BE2C (cell line): ENCODE measurements around the gene BAIAP2L2.
A peak's percentile ranks its signal among the peaks of the same experiment; 100 is the strongest.

Experiments used
- DNase-seq: peaks from one replicate; pipeline ENCODE4 v3.0.0-alpha.2; 2020
- H3K27me3 ChIP-seq: fragments of 250-450 bp; sonication (Bioruptor Pico); 2 replicates; pipeline ENCODE4 v1.5.1; 2020; ENCODE audit warnings: mild to moderate bottlenecking
- H3K36me3 ChIP-seq: fragments of 250-450 bp; sonication (Bioruptor Pico); 2 replicates; pipeline ENCODE4 v1.5.1; 2020; ENCODE audit warnings: mild to moderate bottlenecking
- H3K4me1 ChIP-seq: fragments of 250-450 bp; sonication (Bioruptor Pico); 2 replicates; pipeline ENCODE4 v1.5.1; 2020
- H3K4me3 ChIP-seq: 2 replicates; pipeline ENCODE4 v1.5.1; 2011; ENCODE audit warnings: low read depth, low read length
- H3K9me3 ChIP-seq: fragments of 250-450 bp; sonication (Bioruptor Pico); 2 replicates; pipeline ENCODE4 v1.5.1; 2020
- TF ChIP-seq, protein P1 (sequence below): IDR thresholded peaks from 2 replicates; pipeline ENCODE4 v1.5.1; 2012; ENCODE audit warnings: mild to moderate bottlenecking, low read depth, low read length

The BAIAP2L2 gene

DNA sequence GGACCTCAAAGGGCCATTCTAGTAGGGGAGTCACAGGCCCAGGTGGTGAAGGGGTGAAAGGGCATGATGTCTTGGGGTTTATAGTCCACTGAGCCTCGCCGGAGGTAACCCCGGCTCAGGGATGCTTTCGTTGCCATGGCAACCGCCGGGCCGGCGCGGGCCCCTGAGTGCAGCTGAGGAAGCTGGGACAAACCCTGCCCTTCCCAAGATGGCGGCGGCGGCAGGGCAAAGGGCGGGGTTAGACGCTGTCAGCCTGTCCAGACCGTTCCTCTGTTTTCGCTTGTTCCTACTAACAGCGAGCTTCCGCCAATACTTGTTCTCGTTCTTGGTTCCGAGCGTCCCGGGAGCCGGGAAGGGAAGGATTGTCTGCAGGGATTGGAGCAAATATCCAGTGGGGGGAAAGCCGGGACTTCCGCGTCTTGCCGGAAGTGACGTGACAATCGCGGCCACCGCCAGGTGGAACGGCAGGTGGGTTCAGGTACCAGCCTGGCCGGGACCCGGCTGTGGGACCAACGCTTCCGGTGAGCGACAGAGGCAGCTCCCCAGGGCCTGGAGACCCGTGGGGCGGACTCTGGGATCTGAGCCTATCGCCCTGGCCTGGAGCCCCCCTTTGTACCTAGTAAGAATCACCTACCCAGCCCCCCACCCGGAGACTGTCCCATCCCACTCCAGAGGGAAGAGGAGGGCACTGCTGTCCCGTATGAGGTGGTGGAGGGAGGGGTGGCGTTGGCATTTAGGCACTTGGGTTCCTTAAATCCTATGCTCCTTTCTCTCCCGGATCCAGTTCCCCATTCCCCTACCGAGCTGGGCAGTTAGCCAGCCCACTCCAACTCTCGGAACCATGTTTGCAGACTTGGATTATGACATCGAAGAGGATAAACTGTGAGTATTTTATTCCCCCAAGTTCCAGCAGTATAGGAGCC is 53.3 kb downstream of the BAIAP2L2 start, which contains the start of gene PICK1:
TSS of gene PICK1 (plus strand) at position 436 of the 923 bp plus-strand sequence. CDS start at position 842, 406 bp downstream.
- H3K27me3 ChIP-seq: no peaks in the 10 kb centered on the region
- TF ChIP-seq, protein P1, sequence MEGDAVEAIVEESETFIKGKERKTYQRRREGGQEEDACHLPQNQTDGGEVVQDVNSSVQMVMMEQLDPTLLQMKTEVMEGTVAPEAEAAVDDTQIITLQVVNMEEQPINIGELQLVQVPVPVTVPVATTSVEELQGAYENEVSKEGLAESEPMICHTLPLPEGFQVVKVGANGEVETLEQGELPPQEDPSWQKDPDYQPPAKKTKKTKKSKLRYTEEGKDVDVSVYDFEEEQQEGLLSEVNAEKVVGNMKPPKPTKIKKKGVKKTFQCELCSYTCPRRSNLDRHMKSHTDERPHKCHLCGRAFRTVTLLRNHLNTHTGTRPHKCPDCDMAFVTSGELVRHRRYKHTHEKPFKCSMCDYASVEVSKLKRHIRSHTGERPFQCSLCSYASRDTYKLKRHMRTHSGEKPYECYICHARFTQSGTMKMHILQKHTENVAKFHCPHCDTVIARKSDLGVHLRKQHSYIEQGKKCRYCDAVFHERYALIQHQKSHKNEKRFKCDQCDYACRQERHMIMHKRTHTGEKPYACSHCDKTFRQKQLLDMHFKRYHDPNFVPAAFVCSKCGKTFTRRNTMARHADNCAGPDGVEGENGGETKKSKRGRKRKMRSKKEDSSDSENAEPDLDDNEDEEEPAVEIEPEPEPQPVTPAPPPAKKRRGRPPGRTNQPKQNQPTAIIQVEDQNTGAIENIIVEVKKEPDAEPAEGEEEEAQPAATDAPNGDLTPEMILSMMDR: 0 out of 2 replicates have a peak, but pooled peaks have one; percentile 4
- H3K36me3 ChIP-seq: no peaks in the 10 kb centered on the region
- peak; percentile 90 for DNase-seq
- peak within 1 kb of the TSS; percentile 84 for H3K4me3 ChIP-seq
- no peaks in the 10 kb centered on the region for H3K9me3 ChIP-seq
- H3K4me1 ChIP-seq: no peaks in the 10 kb centered on the region; the same call in 1 of the 2 replicates

GRCh38 chr22:38051900-38052862 is 58.3 kb downstream of the BAIAP2L2 start:
- Histone ChIP-seq H3K4me1 (no peaks in the 10 kb centered on the region; the same call in 1 of the 2 replicates), H3K9me3 (no peaks in the 10 kb centered on the region), H3K36me3 (no peaks in the 10 kb centered on the region), H3K4me3 (no peak overlapping the region), H3K27me3 (no peaks in the 10 kb centered on the region)
- peak; percentile 85 for DNase-seq
- TF ChIP-seq, protein P1: peak; percentile 87

DNA sequence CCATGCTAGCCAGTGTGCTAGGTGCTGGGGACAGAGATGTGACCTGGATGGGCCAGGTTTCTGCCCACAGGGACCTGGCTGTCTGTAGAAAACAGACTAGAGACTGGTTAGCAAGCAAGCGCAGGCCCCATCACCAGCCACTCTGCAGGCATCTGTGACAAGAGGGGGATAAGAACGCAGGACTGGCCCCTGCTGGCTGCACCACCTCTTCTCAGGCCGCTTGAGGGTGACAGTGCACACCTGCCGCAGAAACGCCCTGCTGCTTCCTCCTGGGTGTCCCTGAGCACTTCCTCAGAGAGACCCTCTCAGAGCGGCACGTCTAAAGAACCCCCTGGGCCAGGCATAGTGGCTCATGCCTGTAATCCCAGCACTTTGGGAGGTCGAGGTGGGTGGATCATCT is 59.2 kb downstream of the BAIAP2L2 start:
- Histone ChIP-seq H3K36me3 (no peaks in the 10 kb centered on the region), H3K4me3 (no peak overlapping the region), H3K27me3 (no peaks in the 10 kb centered on the region), H3K4me1 (no peaks in the 10 kb centered on the region), H3K9me3 (no peaks in the 10 kb centered on the region)
- DNase-seq: no peak
- TF ChIP-seq, protein P1: no peak

DNA sequence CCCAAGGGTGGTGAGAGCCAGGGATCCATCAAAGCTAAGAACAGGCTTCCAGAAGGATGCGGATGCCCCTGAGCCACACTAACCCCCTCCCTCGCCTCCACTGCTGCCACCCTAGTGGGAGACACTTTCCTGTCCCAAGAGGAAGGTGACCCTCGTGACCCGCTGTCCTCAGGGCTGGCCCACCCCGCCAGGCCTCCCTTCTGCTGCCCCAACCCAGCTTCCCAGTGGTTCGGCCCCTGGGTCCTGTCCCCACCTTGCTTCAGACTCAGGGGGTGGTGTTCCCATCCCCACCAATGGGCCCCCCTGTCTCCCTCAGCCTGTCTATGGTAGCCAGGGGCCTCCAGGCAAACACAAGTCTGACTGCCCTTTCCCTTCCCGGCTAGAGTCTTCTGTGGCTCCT is 59.8 kb downstream of the BAIAP2L2 start:
- Histone ChIP-seq H3K36me3 (no peaks in the 10 kb centered on the region), H3K4me1 (no peaks in the 10 kb centered on the region), H3K4me3 (no peak overlapping the region), H3K27me3 (no peaks in the 10 kb centered on the region), H3K9me3 (no peaks in the 10 kb centered on the region)
- no peak for DNase-seq
- TF ChIP-seq, protein P1: no peak

DNA sequence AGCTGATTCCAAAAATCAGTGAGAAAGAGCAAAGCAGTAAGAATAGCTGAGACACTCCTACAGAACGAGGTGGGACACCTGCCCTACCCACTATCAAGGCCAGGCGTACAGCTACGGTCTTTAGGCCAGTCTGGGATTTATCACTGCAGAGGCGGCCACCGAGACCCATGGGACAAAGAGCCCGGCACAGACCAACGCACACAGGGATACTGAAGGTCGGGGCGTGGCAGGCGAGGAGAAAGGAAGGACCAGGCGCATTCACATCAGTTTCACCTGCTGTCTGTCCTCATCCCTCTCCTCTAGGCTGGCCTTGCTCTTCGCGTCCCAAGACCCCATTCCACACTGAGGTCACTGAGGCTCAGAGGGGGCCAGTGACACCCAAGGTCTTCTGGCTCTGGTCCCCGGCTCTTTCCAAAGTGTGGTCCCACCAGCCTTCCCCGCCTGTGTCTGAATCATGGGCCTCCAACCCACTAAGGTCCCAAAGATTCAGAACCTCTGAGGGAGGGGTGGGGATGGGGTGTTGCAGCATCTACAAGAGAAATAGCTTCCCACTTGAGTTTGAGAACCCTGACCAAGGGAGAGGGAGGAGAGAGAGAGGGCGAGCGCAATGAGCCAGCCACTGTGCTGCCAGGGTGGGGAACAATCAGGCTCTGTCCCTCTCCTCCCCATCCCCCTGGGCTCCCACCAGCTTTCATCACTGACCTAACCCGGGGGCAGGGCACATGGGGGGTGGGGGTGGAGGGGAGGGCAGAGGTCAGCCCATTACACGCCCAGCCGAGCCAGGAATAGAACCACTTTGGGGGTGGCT is 60.5 kb downstream of the BAIAP2L2 start:
- Histone ChIP-seq H3K36me3 (no peaks in the 10 kb centered on the region), H3K4me3 (no peak overlapping the region), H3K27me3 (no peaks in the 10 kb centered on the region), H3K9me3 (no peaks in the 10 kb centered on the region), H3K4me1 (no peaks in the 10 kb centered on the region)
- no peak for DNase-seq
- TF ChIP-seq, protein P1: no peak
